GM06990 (cell line): ENCODE data around the gene DNAI2.
A peak's percentile ranks its signal among the peaks of the same experiment; 100 is the strongest.

Experiments
- DNase-seq: peaks from one replicate; pipeline ENCODE4 v3.0.0-alpha.2; 2011; ENCODE audit not compliant: insufficient read length; ENCODE audit errors: extremely low read depth
- H3K27me3 ChIP-seq: replicated peaks from 2 replicates; pipeline ENCODE4 v1.6.0; 2011; ENCODE audit warnings: low read length; ENCODE audit not compliant: control insufficient read depth, insufficient read depth
- H3K36me3 ChIP-seq: 2 replicates; pipeline ENCODE4 v1.5.1; 2011; ENCODE audit warnings: low read length; ENCODE audit not compliant: control insufficient read depth, insufficient read depth
- H3K4me3 ChIP-seq: replicated peaks from 2 replicates; pipeline ENCODE4 v1.5.1; 2011; ENCODE audit warnings: low read depth, mild to moderate bottlenecking, control low read depth, low read length
- CTCF ChIP-seq: IDR thresholded peaks from 2 replicates; pipeline ENCODE4 v1.5.1; 2011; ENCODE audit warnings: low read length, control low read depth, mild to moderate bottlenecking, inconsistent platforms; ENCODE audit not compliant: insufficient read depth, poor library complexity, severe bottlenecking

The DNAI2 gene

GRCh38 chr17:74325743-74326379, 51.8 kb downstream of the DNAI2 start, which contains the start of gene KIF19:
TSS of gene KIF19 (plus strand) at chr17:74326226. CDS start at chr17:74326350, 124 bp downstream.
- Histone ChIP-seq H3K27me3 (peaks cover 5% of the 10 kb centered on the region), H3K4me3 (peak within 1 kb of the TSS; percentile 5; the same call in 1 of the 2 replicates), H3K36me3 (no peaks in the 10 kb centered on the region)
- peak; percentile 56 for DNase-seq
- TF ChIP-seq CTCF: no peak

- Histone ChIP-seq H3K36me3 (no peaks in the 10 kb centered on the region), H3K27me3 (peaks cover 5% of the 10 kb centered on the region), H3K4me3 (0 out of 2 replicates have a peak overlapping the region, but pooled peaks have one; percentile 5)
- DNase-seq: no peak
- TF ChIP-seq CTCF: no peak
Measured at GRCh38 chr17:74326506-74326905, 52.5 kb downstream of the DNAI2 start.

- no peak overlapping the region for H3K4me3 ChIP-seq
- H3K36me3 ChIP-seq: no peaks in the 10 kb centered on the region
- H3K27me3 ChIP-seq: peaks cover 3% of the 10 kb centered on the region; the same call in 1 of the 2 replicates
- DNase-seq: no peak
- TF ChIP-seq CTCF: no peak
Measured at GRCh38 chr17:74328487-74328886, 54.5 kb downstream of the DNAI2 start.

GRCh38 chr17:74329378-74329777, 55.3 kb downstream of the DNAI2 start:
- Histone ChIP-seq H3K36me3 (no peaks in the 10 kb centered on the region), H3K27me3 (peaks cover 3% of the 10 kb centered on the region; the same call in 1 of the 2 replicates), H3K4me3 (no peak overlapping the region)
- TF ChIP-seq CTCF: no peak
- no peak for DNase-seq

GRCh38 chr17:74330446-74330845, 56.4 kb downstream of the DNAI2 start:
- H3K27me3 ChIP-seq: peaks cover 3% of the 10 kb centered on the region; the same call in 1 of the 2 replicates
- no peaks in the 10 kb centered on the region for H3K36me3 ChIP-seq
- DNase-seq: no peak
- H3K4me3 ChIP-seq: no peak overlapping the region
- TF ChIP-seq CTCF: no peak
